Upper lobe of left lung (tissue), 6 donors: ENCODE measurements around the gene CDC42BPG. TPM values are rescaled to one million over a fixed set of nuclear protein-coding genes. Genes with fewer than 3 reads are reported as not detected.

Experiments used
- ATAC-seq, 2 donors: fragments of 200-7000 bp; cut with Tn5 transposase; one replicate each; pipeline ENCODE4 v1.9.1; 2022; ENCODE audit warnings: mild to moderate bottlenecking in 2 of 2, moderate library complexity in 2 of 2; ENCODE audit not compliant: low FRiP score in 2 of 2
- DNase-seq, 2 donors: peaks; one replicate each; pipeline ENCODE4 v3.0.0-alpha.2; 2019 to 2020
- H3K27ac ChIP-seq, 4 donors: fragments of 200-600 bp; sonication (generic); one replicate each; pipeline ENCODE4 v1.5.1; 2016 to 2019
- H3K27me3 ChIP-seq, 4 donors: fragments of 200-600 bp; sonication (generic); one replicate each; pipeline ENCODE4 v1.5.1; 2017 to 2019
- H3K36me3 ChIP-seq, 4 donors: fragments of 200-600 bp; sonication (generic); one replicate each; pipeline ENCODE4 v1.5.1; 2016 to 2019
- H3K4me1 ChIP-seq, 4 donors: fragments of 200-600 bp; sonication (generic); one replicate each; pipeline ENCODE4 v1.5.1; 2018 to 2019
- H3K4me3 ChIP-seq, 4 donors: fragments of 200-600 bp; sonication (generic); one replicate each; pipeline ENCODE4 v1.5.1; 2017 to 2019; ENCODE audit warnings: mild to moderate bottlenecking in 2 of 4, moderate library complexity in 1 of 4
- H3K9me3 ChIP-seq, 4 donors: fragments of 200-600 bp; sonication (generic); one replicate each; pipeline ENCODE4 v1.5.1; 2018 to 2019
- CTCF ChIP-seq, 6 experiments: fragments of 450-650 bp in 4 of 6; fragments of 200-600 bp in 2 of 6; sonication (generic) in 2 of 6; IDR thresholded peaks; one replicate each; pipeline ENCODE4 v1.5.1; 2016 to 2019; ENCODE audit warnings: antibody characterized with exemption in 6 of 6
- EP300 ChIP-seq, 4 donors: sonication (generic); formaldehyde crosslinking; IDR thresholded peaks; one replicate each; pipeline ENCODE4 v1.5.1; 2017; ENCODE audit warnings: antibody characterized with exemption in 4 of 4, control low read depth in 2 of 4
- POLR2A ChIP-seq, 4 donors: fragments of 450-650 bp; IDR thresholded peaks; one replicate each; pipeline ENCODE4 v1.5.1; 2016 to 2017; ENCODE audit warnings: antibody characterized with exemption in 4 of 4, mild to moderate bottlenecking in 2 of 4
- POLR2AphosphoS5 ChIP-seq, 2 donors: sonication (generic); formaldehyde crosslinking; IDR thresholded peaks; one replicate each; pipeline ENCODE4 v1.5.1; 2017; ENCODE audit warnings: antibody characterized with exemption in 2 of 2
- WGBS, 2 donors: methylation state at CpG; one replicate each; pipeline ENCODE4 v1.1.5; 2017 to 2018; 5-methylcytosine and 5-hydroxymethylcytosine counted together
- total RNA-seq, 6 donors: library from RNA; depleted of rRNA in 4 of 6; stranded (reverse); fragments of >200 nt in 4 of 6; gene quantifications; one replicate each; pipeline versions ENCODE4 v1.1.0 to v1.2.1, GENCODE V29; 2016 to 2021
- donor health status: DM: no; HTN: no; CAD: no; lungs with moderate emphysema.
- donor health status: DM: no; HTN: yes; CAD: no; lungs with severe emphysema.

CDC42BPG gene
- total RNA-seq, 6 donors from 2014 or later = 21.6 to 62.4 (median 26.0) TPM

- ATAC-seq = no peak
- H3K36me3 ChIP-seq = peaks cover 0 to 45% (median 24%) of the 10 kb centered on the region in 4 donors
- TF ChIP-seq POLR2AphosphoS5 (IDR thresholded peaks at IDR 0.05) = no peak
- TF ChIP-seq CTCF (IDR thresholded peaks at IDR 0.05) = no peak
- TF ChIP-seq POLR2A (IDR thresholded peaks at IDR 0.05) = no peak
- TF ChIP-seq EP300 (IDR thresholded peaks at IDR 0.05) = no peak
- no peaks in the 10 kb centered on the region for H3K9me3 ChIP-seq
- 68 to 72% methylated on average over 5 to 22 of the region's 26 CpGs for WGBS, 2 donors
- no peak for DNase-seq
- peaks cover 31 to 67% (median 44%) of the 10 kb centered on the region in 4 donors for H3K4me1 ChIP-seq
- no peaks in the 10 kb centered on the region for H3K27me3 ChIP-seq
- H3K4me3 ChIP-seq = peak overlapping the region in 1 of 4 donors; percentile 89
- peak overlapping the region; percentile 69 to 91 (median 84) for H3K27ac ChIP-seq
These were observed 43.9 kb downstream of the CDC42BPG start for GRCh38 chr11:64800303-64801157.

- DNase-seq = no peak
- TF ChIP-seq POLR2AphosphoS5 (IDR thresholded peaks at IDR 0.05) = peak in 1 of 2 donors; percentile 10
- no peak for TF ChIP-seq EP300 (IDR thresholded peaks at IDR 0.05)
- H3K27ac ChIP-seq = peak overlapping the region; percentile 57 to 91 (median 77)
- WGBS, 2 donors = 53 to 66% methylated on average over 10 to 14 of the region's 14 CpGs
- no peaks in the 10 kb centered on the region for H3K9me3 ChIP-seq
- peaks cover 0 to 40% (median 18%) of the 10 kb centered on the region in 4 donors for H3K36me3 ChIP-seq
- H3K4me1 ChIP-seq = peaks cover 31 to 64% (median 44%) of the 10 kb centered on the region in 4 donors
- peak overlapping the region in 1 of 4 donors; percentile 89 for H3K4me3 ChIP-seq
- H3K27me3 ChIP-seq = no peaks in the 10 kb centered on the region
- no peak for ATAC-seq
These were observed 44.7 kb downstream of the CDC42BPG start for GRCh38 chr11:64799623-64800302.

- WGBS, 2 donors = 79 to 85% methylated on average over 4 to 7 of the region's 7 CpGs
- H3K27ac ChIP-seq = peak overlapping the region in 3 of 4 donors; percentile 69 to 91 (median 74)
- H3K27me3 ChIP-seq = no peaks in the 10 kb centered on the region
- H3K4me3 ChIP-seq = no peak overlapping the region
- H3K36me3 ChIP-seq = peaks cover 0 to 37% (median 16%) of the 10 kb centered on the region in 4 donors
- TF ChIP-seq CTCF (IDR thresholded peaks at IDR 0.05) (no peak), POLR2AphosphoS5 (IDR thresholded peaks at IDR 0.05) (no peak), EP300 (IDR thresholded peaks at IDR 0.05) (no peak), POLR2A (IDR thresholded peaks at IDR 0.05) (no peak)
- ATAC-seq (no peak), DNase-seq (no peak)
- peaks cover 28 to 59% (median 42%) of the 10 kb centered on the region in 4 donors for H3K4me1 ChIP-seq
- no peaks in the 10 kb centered on the region for H3K9me3 ChIP-seq
These were observed 45.2 kb downstream of the CDC42BPG start for GRCh38 chr11:64799256-64799622.

GRCh38 chr11:64796757-64797541 is 47.5 kb downstream of the CDC42BPG start:
- DNase-seq = no peak
- Histone ChIP-seq H3K27ac (peak overlapping the region in 3 of 4 donors; percentile 8 to 56 (median 48)), H3K36me3 (peaks cover 0 to 45% (median 18%) of the 10 kb centered on the region in 4 donors), H3K9me3 (no peaks in the 10 kb centered on the region), H3K27me3 (no peaks in the 10 kb centered on the region), H3K4me3 (no peak overlapping the region), H3K4me1 (peaks cover 13 to 47% (median 27%) of the 10 kb centered on the region in 4 donors)
- no peak for ATAC-seq
- TF ChIP-seq CTCF (IDR thresholded peaks at IDR 0.05) (no peak), POLR2AphosphoS5 (IDR thresholded peaks at IDR 0.05) (no peak), EP300 (IDR thresholded peaks at IDR 0.05) (no peak), POLR2A (IDR thresholded peaks at IDR 0.05) (no peak)
- 81 to 87% methylated on average over 10 to 16 of the region's 19 CpGs for WGBS, 2 donors
